Measurements from ENCODE around the gene SCCPDH.

DNA sequence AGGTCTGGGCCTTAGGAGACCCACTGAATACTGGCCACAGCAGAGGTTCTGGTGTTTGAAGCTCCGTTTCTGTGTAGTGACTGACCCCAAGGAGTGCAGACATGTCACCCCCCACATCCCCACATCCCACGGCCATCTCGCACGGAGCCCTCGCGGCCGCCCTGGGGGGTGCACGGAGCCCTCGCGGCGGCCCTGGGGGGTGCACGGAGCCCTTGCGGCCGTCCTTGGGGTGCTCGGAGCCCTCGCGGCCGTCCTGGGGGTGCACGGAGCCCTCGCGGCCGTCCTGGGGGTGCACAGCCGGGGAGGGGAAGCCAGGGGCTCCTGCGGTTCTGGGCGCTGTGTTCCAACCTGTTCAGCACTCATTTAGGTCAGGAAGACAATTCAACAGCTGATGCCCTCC is 68.4 kb downstream of the SCCPDH start:
- TF ChIP-seq TCF7L2 (IDR thresholded peaks at IDR 0.05; ENCODE audit: borderline replicate concordance, low read depth, low read length) (no peak), ZNF830 (tag by site-specific recombination; IDR thresholded peaks at IDR 0.05; ENCODE audit: low read depth) (no peak), ZNF274 (IDR thresholded peaks at IDR 0.05; ENCODE audit: low read length) (no peak), ZNF274 (tag by site-specific recombination; IDR thresholded peaks at IDR 0.05; ENCODE audit: borderline replicate concordance) (no peak), YY2 (tag by site-specific recombination; IDR thresholded peaks at IDR 0.05) (no peak), BCL11A (tag by site-specific recombination; IDR thresholded peaks at IDR 0.05; ENCODE audit: low read depth) (no peak), HOXA7 (CRISPR knock-in tag; IDR thresholded peaks at IDR 0.05; ENCODE audit: borderline replicate concordance) (no peak), ZNF776 (tag by site-specific recombination; IDR thresholded peaks at IDR 0.05; ENCODE audit: borderline replicate concordance) (no peak), ZNF548 (tag by site-specific recombination; IDR thresholded peaks at IDR 0.05) (no peak), ZNF140 (tag by site-specific recombination; IDR thresholded peaks at IDR 0.05) (no peak)
- TF ChIP-seq, protein P1, sequence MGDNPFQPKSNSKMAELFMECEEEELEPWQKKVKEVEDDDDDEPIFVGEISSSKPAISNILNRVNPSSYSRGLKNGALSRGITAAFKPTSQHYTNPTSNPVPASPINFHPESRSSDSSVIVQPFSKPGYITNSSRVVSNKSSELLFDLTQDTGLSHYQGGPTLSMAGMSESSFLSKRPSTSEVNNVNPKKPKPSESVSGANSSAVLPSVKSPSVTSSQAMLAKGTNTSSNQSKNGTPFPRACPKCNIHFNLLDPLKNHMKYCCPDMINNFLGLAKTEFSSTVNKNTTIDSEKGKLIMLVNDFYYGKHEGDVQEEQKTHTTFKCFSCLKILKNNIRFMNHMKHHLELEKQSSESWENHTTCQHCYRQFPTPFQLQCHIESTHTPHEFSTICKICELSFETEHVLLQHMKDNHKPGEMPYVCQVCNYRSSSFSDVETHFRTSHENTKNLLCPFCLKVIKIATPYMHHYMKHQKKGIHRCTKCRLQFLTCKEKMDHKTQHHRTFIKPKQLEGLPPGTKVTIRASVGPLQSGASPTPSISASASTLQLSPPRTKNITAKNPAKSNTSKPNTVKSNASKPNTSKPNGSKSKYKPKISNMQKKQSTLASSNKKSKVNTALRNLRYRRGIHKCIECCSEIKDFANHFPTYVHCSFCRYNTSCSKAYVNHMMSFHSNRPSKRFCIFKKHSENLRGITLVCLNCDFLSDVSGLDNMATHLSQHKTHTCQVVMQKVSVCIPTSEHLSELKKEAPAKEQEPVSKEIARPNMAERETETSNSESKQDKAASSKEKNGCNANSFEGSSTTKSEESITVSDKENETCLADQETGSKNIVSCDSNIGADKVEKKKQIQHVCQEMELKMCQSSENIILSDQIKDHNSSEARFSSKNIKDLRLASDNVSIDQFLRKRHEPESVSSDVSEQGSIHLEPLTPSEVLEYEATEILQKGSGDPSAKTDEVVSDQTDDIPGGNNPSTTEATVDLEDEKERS (tag by site-specific recombination; IDR thresholded peaks at IDR 0.05) = no peak
- TF ChIP-seq, protein P2, sequence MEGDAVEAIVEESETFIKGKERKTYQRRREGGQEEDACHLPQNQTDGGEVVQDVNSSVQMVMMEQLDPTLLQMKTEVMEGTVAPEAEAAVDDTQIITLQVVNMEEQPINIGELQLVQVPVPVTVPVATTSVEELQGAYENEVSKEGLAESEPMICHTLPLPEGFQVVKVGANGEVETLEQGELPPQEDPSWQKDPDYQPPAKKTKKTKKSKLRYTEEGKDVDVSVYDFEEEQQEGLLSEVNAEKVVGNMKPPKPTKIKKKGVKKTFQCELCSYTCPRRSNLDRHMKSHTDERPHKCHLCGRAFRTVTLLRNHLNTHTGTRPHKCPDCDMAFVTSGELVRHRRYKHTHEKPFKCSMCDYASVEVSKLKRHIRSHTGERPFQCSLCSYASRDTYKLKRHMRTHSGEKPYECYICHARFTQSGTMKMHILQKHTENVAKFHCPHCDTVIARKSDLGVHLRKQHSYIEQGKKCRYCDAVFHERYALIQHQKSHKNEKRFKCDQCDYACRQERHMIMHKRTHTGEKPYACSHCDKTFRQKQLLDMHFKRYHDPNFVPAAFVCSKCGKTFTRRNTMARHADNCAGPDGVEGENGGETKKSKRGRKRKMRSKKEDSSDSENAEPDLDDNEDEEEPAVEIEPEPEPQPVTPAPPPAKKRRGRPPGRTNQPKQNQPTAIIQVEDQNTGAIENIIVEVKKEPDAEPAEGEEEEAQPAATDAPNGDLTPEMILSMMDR (tag by site-specific recombination; IDR thresholded peaks at IDR 0.05) = no peak
- TF ChIP-seq, protein P3, sequence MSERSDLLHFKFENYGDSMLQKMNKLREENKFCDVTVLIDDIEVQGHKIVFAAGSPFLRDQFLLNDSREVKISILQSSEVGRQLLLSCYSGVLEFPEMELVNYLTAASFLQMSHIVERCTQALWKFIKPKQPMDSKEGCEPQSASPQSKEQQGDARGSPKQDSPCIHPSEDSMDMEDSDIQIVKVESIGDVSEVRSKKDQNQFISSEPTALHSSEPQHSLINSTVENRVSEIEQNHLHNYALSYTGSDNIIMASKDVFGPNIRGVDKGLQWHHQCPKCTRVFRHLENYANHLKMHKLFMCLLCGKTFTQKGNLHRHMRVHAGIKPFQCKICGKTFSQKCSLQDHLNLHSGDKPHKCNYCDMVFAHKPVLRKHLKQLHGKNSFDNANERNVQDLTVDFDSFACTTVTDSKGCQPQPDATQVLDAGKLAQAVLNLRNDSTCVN (tag by site-specific recombination; optimal IDR thresholded peaks at IDR 0.05) = no peak
- TF ChIP-seq, protein P4, sequence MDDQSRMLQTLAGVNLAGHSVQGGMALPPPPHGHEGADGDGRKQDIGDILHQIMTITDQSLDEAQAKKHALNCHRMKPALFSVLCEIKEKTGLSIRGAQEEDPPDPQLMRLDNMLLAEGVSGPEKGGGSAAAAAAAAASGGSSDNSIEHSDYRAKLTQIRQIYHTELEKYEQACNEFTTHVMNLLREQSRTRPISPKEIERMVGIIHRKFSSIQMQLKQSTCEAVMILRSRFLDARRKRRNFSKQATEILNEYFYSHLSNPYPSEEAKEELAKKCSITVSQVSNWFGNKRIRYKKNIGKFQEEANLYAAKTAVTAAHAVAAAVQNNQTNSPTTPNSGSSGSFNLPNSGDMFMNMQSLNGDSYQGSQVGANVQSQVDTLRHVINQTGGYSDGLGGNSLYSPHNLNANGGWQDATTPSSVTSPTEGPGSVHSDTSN (CRISPR knock-in tag; IDR thresholded peaks at IDR 0.05) = no peak

Data from HEK293 (cell line).